GM18907 (cell line): ENCODE data around the gene F2R.
A peak's percentile ranks its signal among the peaks of the same experiment; 100 is the strongest.
"Not testable (repeated sequence)": the region's sequence is repeated elsewhere in the genome, so short reads cannot be mapped to it uniquely, and the experiment has no call there.

Source experiments
- ATAC-seq: cut with Tn5 transposase; IDR thresholded peaks from one replicate; pipeline ENCODE4 v1.9.1; 2021; ENCODE audit warnings: mild to moderate bottlenecking, moderate library complexity; ENCODE audit not compliant: unreplicated experiment

The F2R gene

DNA sequence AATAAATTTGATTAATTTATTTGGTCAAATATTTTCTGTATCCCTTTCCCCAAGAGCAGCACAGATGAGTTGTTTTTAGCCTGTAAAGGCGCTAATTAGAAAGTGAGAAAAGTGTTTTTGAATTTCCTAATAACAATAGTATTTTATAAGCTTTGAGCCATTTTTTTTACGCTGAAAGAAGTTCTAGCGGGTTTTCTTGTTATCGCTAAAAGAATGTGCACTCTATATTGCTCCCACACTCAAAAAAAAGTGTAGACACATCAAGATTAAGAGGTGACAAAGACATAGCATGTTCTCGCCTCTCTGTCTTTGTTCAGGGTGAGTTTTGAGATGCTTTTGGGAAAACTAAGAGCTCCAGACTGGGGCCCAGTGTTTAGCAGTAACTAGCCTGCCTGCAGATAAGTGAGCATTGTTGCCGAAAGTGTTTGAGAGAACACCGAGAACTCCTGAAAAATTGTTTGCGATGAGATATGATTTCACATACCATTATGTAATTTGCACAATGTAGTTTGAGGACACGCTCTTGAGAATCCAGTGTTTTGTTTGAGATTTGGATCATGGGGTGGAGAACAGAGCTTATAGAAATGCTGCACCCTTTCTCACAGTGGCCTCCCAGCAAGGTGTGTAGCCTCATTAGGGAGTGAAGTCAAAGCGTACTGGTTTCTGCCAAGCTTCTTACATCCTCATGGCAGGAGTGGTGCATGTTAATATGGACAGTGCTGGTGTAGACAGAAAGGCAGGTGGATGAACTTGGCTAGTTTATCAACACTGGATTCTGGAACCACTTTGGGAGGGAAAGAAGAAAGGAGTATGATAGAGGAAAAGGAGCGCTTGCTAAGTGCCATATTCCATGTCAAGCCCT is 1.5 kb downstream of the F2R start:
- ATAC-seq, result no peak

- no peak for ATAC-seq
These were observed 2.5 kb downstream of the F2R start for GRCh38 chr5:76718381-76718832.

DNA sequence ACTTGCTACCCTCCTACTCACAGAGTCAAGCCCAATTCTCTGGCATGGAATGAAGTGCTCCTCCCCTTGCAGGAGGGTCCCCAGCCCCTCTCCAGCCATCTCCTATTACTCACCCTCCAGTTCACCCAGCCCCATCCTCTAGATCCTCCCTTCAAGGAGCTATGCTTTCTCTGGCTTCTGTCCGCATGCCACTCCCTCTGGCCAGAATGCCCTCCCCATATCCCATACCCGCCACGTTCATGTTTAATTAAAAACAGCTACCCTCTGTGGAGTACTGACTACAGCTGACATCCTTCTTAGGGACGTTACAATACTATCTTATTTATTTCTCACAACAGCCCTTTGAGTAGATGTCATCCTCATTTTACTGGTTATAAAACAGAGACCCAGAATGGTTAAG is 3.0 kb downstream of the F2R start:
- ATAC-seq, result no peak

DNA sequence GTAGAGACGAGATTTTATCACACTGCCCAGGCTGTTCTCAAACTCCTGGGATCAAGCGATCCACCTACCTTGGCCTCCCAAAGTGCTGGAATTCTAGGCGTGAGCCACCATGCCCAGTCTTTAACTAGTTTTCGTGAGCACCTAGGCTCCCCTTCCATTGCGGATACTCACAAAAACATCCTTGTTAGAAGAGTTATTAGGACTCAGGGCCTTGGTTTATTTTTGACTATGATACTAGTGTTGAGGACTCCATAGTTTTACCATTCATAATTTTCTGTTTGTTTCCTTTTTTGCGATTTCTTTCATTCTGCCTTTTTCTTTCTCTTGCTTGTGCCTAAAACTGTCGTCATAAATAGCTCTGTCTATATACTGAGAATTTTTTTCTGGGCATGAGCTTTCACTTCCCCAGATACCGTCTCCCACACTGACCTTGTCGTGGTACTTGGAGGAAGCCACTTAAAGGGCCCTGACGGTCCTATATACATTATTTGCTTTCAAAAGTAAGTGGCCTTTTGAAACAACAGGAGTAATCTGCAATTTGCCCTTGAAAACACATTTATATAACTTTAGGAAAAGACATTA is 5.2 kb downstream of the F2R start:
- peak; percentile 90 for ATAC-seq

DNA sequence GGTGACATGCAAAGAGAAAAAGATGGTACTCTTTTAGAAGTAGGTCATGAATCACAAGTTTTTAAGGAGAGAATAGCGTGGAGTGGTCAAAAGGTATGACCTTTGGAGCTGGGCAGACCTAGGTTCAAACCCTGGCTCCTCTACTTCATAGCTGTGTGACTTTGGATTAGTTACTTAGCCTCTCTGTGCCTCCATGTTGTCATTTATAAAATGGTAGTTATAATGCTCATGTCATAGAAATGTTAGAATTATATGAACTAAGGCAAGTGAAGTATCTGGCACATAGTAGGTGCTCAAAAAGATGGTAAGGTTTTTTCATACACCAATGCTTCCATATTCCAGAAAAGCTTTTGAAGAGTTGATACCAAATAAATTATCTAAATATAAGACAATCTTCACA is 7.3 kb downstream of the F2R start:
- no peak for ATAC-seq

DNA sequence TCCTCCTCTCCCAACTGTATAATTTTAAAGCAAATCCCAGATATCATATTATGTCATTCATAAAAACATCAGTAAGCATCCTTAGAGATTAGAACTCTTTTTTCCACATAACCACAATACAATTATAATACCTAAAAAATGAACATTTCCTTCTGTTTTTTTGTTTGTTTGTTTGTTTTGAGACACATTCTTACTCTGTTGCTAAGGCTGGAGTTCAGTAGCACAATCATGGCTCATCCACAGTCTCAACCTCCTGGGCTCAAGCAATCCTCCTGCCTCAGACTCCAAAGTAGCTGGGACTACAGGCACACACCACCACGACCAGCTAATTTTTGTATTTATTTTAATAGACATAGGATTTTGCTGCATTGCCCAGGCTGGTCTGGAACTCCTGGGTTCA is 8.0 kb downstream of the F2R start:
- ATAC-seq, result no peak

GRCh38 chr5:76724871-76725270 is 8.9 kb downstream of the F2R start:
- ATAC-seq, result no peak

DNA sequence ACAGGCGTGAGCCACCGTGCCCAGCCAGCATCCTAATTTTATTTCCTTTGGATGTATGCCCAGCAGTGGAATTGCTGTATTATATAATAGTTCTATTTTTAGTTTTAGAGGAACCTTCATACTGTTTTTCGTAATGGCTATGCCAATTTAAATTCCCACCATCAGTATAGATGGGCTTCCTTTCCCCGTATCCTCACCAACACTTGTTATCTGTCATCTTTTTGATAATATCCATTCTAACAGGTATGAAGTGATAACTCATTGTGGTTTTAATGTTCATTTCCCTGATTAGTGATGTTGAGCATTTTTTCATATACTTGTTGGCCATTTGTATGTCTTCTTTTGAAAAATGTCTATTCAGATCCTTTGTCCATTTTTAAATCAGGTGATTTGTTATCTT is 13.0 kb downstream of the F2R start:
- no peak for ATAC-seq

DNA sequence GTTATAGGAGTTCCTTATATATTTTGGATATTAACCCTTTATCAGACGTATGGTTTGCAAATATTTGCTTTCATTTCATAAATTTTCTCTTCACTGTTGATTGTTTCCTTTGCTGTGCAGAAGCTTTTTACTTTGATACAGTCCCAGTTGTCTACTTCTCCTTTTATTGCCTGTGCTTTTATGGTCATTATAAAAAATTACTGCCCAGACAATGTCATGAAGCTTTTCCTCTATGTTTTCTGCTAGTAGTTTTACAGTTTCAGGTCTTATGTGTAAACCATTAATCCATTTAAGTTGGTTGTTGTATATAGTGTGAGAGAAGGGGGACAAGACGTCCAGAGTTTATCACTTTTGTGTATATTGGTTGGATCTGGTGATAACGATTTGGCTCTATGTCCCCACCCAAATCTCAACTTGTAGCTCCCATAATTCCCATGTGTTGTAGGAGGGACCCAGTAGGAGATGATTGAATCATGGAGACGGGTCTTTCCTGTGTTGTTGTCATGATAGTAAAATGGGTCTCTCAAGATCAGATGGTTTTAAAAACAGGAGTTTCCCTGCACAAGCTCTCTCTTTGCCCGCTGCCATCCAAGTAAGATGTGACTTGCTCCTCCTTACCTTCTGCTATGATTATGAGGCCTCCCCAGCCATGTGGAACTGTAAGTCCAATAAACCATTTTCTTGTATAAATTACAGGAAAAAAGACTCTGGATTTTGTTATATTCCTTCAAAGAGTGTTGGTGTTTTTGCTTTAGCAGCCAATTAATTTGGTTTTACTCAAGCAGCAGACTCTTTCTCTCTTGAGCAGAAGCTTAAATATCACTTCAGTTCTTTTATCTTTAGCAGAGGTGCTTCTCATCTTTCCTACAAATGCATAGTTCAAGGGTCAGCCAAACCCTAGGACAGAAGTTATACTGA is 13.7 kb downstream of the F2R start:
- no peak for ATAC-seq

- ATAC-seq, result no peak
These were observed 16.6 kb downstream of the F2R start for GRCh38 chr5:76732405-76733048.

DNA sequence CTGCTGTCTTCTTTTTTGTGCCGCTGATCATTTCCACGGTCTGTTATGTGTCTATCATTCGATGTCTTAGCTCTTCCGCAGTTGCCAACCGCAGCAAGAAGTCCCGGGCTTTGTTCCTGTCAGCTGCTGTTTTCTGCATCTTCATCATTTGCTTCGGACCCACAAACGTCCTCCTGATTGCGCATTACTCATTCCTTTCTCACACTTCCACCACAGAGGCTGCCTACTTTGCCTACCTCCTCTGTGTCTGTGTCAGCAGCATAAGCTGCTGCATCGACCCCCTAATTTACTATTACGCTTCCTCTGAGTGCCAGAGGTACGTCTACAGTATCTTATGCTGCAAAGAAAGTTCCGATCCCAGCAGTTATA is 17.1 kb downstream of the F2R start:
- ATAC-seq, result no peak

GRCh38 chr5:76735762-76736545 is 20.0 kb downstream of the F2R start:
- ATAC-seq, result no peak

DNA sequence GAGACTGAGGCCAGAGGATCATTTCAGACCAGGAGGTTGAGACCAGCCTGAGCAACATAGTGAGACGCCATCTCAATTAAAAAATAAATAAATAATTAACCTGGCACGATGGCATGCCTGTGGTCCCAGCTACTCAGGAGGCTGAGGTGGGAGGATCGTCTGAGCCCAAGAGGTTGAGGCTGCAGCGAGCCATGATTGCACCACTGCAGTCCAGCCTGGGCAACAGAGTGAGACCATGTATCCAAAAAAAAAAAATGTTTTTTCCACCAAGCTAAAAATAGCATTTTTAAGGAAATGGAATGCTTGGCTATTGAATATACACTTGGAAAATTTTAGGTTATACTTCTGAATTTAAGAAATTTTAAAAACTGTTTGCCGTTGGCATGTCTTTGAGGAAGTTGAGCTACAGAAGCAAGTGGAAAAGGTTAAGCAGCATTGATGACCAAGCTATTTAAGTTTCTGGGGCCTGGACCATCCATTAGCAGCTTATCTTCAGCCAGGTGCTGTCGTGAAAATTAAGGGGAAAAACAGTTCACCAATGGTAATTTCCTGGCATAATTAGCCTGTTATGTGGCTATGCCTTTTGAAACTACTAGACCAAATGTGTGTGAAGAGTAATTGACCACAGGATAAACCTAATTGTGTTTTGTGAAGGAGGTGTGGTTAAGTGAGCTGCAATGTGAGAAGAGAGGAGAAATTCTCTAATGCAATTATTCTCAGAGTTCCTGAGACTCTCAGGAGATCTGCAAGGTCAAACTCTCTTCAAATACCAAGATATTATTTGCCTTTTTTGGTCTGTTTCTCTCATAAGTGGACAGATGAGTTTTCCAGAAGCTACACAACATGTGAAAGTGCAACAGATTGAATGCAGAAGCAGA is 21.0 kb downstream of the F2R start:
- ATAC-seq, result peak; percentile 37

- no peak for ATAC-seq
These were observed 21.9 kb downstream of the F2R start for GRCh38 chr5:76737846-76738245.

DNA sequence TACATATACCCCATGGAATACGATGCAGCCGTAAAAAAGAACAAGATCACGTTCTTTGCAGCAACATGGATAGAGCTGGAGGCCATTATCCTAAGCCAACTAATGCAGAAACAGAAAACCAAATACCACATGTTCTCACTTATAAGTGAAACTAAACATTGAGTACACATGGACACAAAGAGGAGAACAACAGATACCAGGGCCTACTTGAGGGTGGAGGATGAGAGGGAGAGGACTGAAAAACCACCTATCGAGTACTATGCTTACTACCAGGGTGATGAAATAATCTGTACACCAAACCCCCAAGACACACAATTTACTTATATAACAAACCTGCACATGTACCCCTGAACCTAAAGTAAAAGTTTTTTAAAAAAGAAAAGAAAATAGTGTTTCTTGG is 25.6 kb downstream of the F2R start:
- ATAC-seq, result not testable (repeated sequence)

- ATAC-seq, result no peak
These were observed 26.7 kb downstream of the F2R start for GRCh38 chr5:76742583-76742982.

DNA sequence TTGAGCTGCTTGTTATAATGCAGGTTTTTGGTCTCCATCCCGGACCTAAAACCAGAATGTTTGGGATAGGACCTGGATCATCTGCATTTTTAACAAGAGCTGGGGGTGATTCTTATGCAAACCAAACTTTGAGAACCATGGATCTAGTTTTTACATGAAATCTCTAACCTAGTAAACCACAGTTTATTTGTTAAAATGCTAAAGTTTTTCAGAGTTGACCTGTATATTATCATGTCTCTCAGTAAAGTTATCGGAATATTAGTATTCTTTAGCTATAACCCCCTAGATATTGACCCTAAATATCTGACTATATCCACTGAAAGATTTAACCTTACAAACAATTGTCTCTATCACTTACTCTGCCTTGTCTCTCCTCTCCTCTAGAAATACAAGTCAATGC is 28.7 kb downstream of the F2R start:
- ATAC-seq, result no peak

DNA sequence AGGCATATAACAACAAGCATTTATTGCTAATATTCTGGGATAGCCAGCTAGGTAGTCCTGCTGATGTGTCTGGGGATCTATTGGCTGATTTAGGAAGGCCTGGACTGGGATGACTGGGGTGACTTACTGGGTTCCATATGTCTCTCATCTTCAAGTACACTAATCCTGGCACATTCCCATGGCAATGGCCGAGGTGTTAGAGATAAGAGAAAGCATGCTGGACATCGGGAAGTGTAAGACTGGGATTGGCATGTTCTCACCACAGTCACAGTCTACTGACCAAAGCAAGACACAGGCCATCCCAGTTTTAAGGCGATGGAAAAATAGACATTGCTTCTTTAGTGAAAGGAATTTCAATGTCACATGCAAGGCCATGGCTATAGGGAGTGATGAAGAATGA is 29.7 kb downstream of the F2R start:
- ATAC-seq, result no peak

DNA sequence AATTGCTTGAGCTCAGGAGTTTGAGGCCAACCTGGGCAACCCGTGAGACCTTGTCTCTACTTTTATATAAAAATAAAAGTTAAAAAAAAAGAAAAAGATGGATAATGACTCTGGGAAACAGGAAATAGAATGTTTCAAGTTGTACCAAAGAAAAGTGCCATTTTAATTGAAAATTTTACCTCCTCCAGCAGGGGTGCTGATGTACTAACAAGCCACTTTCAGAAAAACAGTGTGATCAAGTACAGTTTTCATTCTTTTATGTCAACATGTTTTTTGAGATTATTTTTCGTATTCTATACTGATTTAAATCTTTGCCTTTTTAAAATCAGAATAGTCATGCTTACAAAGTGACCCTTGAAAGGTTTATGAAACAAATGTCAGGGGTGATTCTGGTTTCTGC is 30.8 kb downstream of the F2R start:
- ATAC-seq, result no peak
